NT2/D1 (cell line): Measurements from ENCODE around the gene LIPE.

Experiments used
- YY1 ChIP-seq: IDR thresholded peaks from 2 replicates; pipeline ENCODE4 v1.6.1; 2011; ENCODE audit not compliant: insufficient read length, insufficient read depth
- ZNF274 ChIP-seq: IDR thresholded peaks from 2 replicates; pipeline ENCODE4 v1.6.1; 2011; ENCODE audit warnings: mild to moderate bottlenecking, low read depth, low read length

DNA sequence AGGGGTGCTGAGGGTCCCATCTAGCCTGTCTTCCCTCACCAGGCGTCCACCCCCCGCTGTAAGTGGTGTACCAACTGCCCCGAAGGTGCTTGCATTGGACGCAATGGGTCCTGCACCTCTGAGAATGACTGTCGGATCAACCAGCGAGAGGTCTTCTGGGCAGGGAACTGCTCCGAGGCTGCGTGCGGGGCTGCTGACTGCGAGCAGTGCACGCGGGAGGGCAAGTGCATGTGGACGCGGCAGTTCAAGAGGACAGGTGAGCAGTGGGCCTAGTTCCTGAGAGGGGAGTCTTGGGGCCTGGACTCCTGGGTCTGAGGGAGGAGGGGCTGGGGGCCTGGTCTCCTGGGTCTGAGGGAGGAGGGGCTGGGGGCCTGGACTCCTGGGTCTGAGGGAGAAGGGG is 64.8 kb downstream of the LIPE start:
- TF ChIP-seq YY1, result no peak
- TF ChIP-seq ZNF274, result no peak
